RWPE2 (cell line): ENCODE data around the gene ATP6V1G3.
A peak's percentile ranks its signal among the peaks of the same experiment; 100 is the strongest.
"Not testable (repeated sequence)": the region's sequence is repeated elsewhere in the genome, so short reads cannot be mapped to it uniquely, and the experiment has no call there.

Experiments
- ATAC-seq: fragments of 200-7000 bp; cut with Tn5 transposase; 3 replicates; pipeline ENCODE4 v1.9.1; 2021; ENCODE audit warnings: low read depth
- DNase-seq: peaks from one replicate; pipeline ENCODE4 v3.0.0-alpha.2; 2020; ENCODE audit warnings: low spot score
- H3K27ac ChIP-seq: fragments of 450-650 bp; 2 replicates; pipeline ENCODE4 v1.5.1; 2017; ENCODE audit warnings: mild to moderate bottlenecking; ENCODE audit not compliant: poor library complexity, severe bottlenecking
- H3K27me3 ChIP-seq: fragments of 250-450 bp; sonication (Bioruptor Pico); 2 replicates; pipeline ENCODE4 v1.5.1; 2021; ENCODE audit warnings: mild to moderate bottlenecking, moderate library complexity; ENCODE audit not compliant: insufficient read depth, poor library complexity, severe bottlenecking
- H3K36me3 ChIP-seq: fragments of 250-450 bp; sonication (Bioruptor Pico); 2 replicates; pipeline ENCODE4 v1.5.1; 2020; ENCODE audit warnings: low read depth, mild to moderate bottlenecking, moderate library complexity
- H3K4me1 ChIP-seq: fragments of 250-450 bp; sonication (Bioruptor Pico); 2 replicates; pipeline ENCODE4 v1.5.1; 2021; ENCODE audit warnings: mild to moderate bottlenecking, moderate library complexity; ENCODE audit not compliant: insufficient read depth, poor library complexity, severe bottlenecking
- H3K4me3 ChIP-seq: fragments of 250-450 bp; sonication (Bioruptor Pico); 2 replicates; pipeline ENCODE4 v1.5.1; 2021; ENCODE audit warnings: mild to moderate bottlenecking, moderate library complexity; ENCODE audit not compliant: severe bottlenecking
- H3K9me3 ChIP-seq: fragments of 250-450 bp; sonication (Bioruptor Pico); 2 replicates; pipeline ENCODE4 v1.5.1; 2021; ENCODE audit warnings: mild to moderate bottlenecking, moderate library complexity; ENCODE audit not compliant: severe bottlenecking
- CTCF ChIP-seq: fragments of 450-650 bp; IDR thresholded peaks from one replicate; pipeline ENCODE4 v1.5.1; 2017; ENCODE audit warnings: mild to moderate bottlenecking, moderate library complexity; ENCODE audit not compliant: poor library complexity, severe bottlenecking

The ATP6V1G3 gene

GRCh38 chr1:198530953-198531352 is 9.5 kb downstream of the ATP6V1G3 start:
- ATAC-seq (no peak), DNase-seq (no peak)
- no peak overlapping the region for H3K27ac ChIP-seq
- H3K4me3 ChIP-seq: no peak overlapping the region
- H3K27me3 ChIP-seq: no peaks in the 10 kb centered on the region
- no peak for TF ChIP-seq CTCF
- peaks cover 24% of the 10 kb centered on the region for H3K4me1 ChIP-seq
- H3K36me3 ChIP-seq: no peaks in the 10 kb centered on the region
- H3K9me3 ChIP-seq: no peaks in the 10 kb centered on the region

GRCh38 chr1:198529414-198529813 is 11.1 kb downstream of the ATP6V1G3 start:
- H3K36me3 ChIP-seq: no peaks in the 10 kb centered on the region
- DNase-seq (no peak), ATAC-seq (peak; percentile 49; the same call in 1 of the 3 replicates)
- no peaks in the 10 kb centered on the region for H3K27me3 ChIP-seq
- no peaks in the 10 kb centered on the region for H3K9me3 ChIP-seq
- peak overlapping the region; percentile 50 for H3K27ac ChIP-seq
- peaks cover 24% of the 10 kb centered on the region for H3K4me1 ChIP-seq
- no peak for TF ChIP-seq CTCF
- no peak overlapping the region for H3K4me3 ChIP-seq

GRCh38 chr1:198528364-198528763 is 12.1 kb downstream of the ATP6V1G3 start:
- Histone ChIP-seq H3K4me1 (peaks cover 24% of the 10 kb centered on the region), H3K27ac (peak overlapping the region; percentile 50), H3K9me3 (no peaks in the 10 kb centered on the region), H3K4me3 (no peak overlapping the region), H3K27me3 (no peaks in the 10 kb centered on the region), H3K36me3 (no peaks in the 10 kb centered on the region)
- ATAC-seq: peak; percentile 17; the same call in 1 of the 3 replicates
- no peak for DNase-seq
- no peak for TF ChIP-seq CTCF

GRCh38 chr1:198524556-198524955 is 15.9 kb downstream of the ATP6V1G3 start:
- Histone ChIP-seq H3K9me3 (no peaks in the 10 kb centered on the region), H3K36me3 (no peaks in the 10 kb centered on the region), H3K4me3 (no peak overlapping the region), H3K27me3 (no peaks in the 10 kb centered on the region), H3K4me1 (peaks cover 20% of the 10 kb centered on the region), H3K27ac (no peak overlapping the region)
- DNase-seq (no peak), ATAC-seq (no peak)
- TF ChIP-seq CTCF: no peak

- not testable (repeated sequence) for H3K9me3 ChIP-seq, H3K27ac ChIP-seq, H3K4me3 ChIP-seq, ATAC-seq, H3K27me3 ChIP-seq, H3K36me3 ChIP-seq, DNase-seq
- peaks cover 17% of the 10 kb centered on the region for H3K4me1 ChIP-seq
These were observed 16.4 kb downstream of the ATP6V1G3 start for GRCh38 chr1:198524127-198524526.
